ENCODE data around the gene RNF112.

The RNF112 gene

DNA sequence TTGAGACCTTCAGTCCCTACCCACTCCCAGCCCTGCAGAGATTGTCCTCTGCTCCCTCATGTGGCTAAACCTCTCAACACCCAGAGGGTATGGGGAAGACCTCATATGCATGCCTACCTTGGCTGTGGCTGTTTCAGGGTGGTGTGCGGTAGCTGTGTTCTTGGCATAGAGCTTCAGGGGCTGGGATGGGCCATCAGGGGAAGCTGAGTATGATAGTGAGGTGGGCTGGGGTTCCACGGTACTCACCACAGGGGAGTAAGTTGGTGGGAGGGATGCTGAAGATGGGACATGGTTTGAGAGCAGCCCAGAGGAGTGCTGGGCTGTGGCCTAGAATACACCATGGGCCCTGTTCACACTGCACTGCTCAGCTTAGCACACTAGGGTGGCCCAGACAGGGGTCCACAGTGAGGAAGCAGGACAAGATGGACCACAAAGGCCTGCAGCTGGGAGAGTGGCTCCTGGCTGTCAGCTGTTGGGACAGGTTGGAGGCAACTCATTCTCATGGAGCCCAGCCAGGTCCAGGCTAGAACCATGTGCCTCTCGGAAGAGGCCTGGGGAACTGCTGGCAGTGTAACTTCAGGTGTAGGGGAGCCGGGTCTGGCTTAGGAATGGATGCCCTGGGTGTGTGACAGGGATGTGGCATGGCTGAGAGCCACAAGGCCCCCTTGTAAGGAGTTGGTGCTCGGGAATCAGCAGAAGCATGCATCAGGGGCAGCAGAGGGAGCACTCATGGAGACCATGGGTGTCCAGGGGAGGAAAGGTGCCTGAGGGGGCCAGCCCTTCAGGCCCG lies 27.2 kb upstream of the RNF112 start:
- Histone ChIP-seq H3K4me3 (ENCODE audit: low read length) (no peak overlapping the region), H3K27me3 (ENCODE audit: insufficient read depth, low read length) (no peaks in the 10 kb centered on the region), H3K9ac (ENCODE audit: low read depth, low read length) (no peak overlapping the region), H3K36me3 (ENCODE audit: insufficient read depth, low read length) (peaks cover 64% of the 10 kb centered on the region), H3K9me3 (ENCODE audit: insufficient read depth, low read depth, low read length) (no peaks in the 10 kb centered on the region), H3K4me1 (ENCODE audit: insufficient read depth, low read length) (peaks cover 20% of the 10 kb centered on the region), H3K27ac (ENCODE audit: low read depth, low read length) (no peak overlapping the region)
- 94% methylated on average over 6 of the region's 6 CpGs for WGBS

DNA sequence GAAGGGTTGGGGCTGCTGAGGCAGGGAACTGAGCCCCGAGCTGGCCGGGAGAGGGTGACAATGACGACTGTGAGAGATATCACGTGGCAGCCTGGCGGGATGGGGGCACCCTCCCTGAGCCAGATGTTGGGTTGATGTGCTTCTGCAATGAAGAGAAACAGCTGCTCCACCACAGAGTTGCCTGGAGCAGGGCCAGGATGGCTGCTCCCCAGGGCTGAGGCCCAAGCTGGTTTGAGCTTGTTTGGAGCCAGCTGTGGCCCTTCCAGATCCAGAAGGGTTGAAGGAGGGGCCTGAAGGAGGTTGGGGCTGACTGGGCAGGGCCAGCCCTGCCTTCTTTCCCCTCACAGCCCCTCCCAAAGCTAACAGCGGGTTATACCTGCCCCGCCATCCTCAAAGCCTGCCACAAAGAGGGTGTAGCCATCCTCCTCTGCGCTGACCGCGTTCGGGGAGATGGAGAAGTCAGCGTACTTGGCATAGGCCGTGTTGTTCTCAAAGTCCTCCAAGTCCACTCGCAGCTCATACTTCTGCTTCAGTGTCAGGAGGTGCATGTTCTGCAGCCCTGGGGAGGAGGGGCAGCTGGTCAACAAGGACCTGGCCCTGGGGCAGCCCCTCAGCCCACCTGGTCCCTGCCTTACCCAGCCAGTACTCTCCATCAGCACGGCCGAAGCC lies 26.2 kb upstream of the RNF112 start:
- Histone ChIP-seq H3K4me3 (ENCODE audit: low read length) (no peak overlapping the region), H3K27me3 (ENCODE audit: insufficient read depth, low read length) (no peaks in the 10 kb centered on the region), H3K27ac (ENCODE audit: low read depth, low read length) (0 out of 2 replicates have a peak overlapping the region, but pooled peaks have one; percentile 30), H3K9ac (ENCODE audit: low read depth, low read length) (no peak overlapping the region), H3K9me3 (ENCODE audit: insufficient read depth, low read depth, low read length) (no peaks in the 10 kb centered on the region), H3K36me3 (ENCODE audit: insufficient read depth, low read length) (peaks cover 56% of the 10 kb centered on the region), H3K4me1 (ENCODE audit: insufficient read depth, low read length) (peaks cover 15% of the 10 kb centered on the region)
- WGBS = 92% methylated on average over 16 of the region's 16 CpGs

DNA sequence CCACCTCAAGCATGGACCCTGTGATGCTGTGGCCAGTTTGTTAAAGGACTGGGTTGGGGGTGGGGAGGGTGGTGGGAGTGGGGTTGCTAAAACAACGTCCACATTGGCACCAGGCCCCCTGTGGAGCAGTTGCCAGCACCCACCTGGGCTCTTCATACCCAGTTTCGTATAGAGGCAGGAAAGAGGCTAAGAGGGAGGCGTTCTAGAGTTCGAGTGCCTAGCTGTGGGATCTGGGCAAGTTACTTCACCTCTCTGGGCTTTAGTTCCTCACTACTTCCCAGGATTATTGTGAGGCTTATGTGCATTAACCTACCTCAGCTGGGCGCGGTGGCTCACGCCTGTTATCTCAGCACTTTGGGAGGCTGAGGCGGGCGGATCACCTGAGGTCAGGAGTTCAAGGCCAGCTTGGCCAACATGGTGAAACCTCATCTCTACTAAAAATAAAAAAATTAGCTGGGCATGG lies 25.5 kb upstream of the RNF112 start:
- no peaks in the 10 kb centered on the region for H3K9me3 ChIP-seq (ENCODE audit: insufficient read depth, low read depth, low read length)
- WGBS = 90% methylated on average over 9 of the region's 9 CpGs
- H3K4me3 ChIP-seq (ENCODE audit: low read length) = no peak overlapping the region
- H3K36me3 ChIP-seq (ENCODE audit: insufficient read depth, low read length) = peaks cover 49% of the 10 kb centered on the region
- peaks cover 15% of the 10 kb centered on the region for H3K4me1 ChIP-seq (ENCODE audit: insufficient read depth, low read length)
- H3K27me3 ChIP-seq (ENCODE audit: insufficient read depth, low read length) = no peaks in the 10 kb centered on the region
- H3K9ac ChIP-seq (ENCODE audit: low read depth, low read length) = no peak overlapping the region
- H3K27ac ChIP-seq (ENCODE audit: low read depth, low read length) = no peak overlapping the region

DNA sequence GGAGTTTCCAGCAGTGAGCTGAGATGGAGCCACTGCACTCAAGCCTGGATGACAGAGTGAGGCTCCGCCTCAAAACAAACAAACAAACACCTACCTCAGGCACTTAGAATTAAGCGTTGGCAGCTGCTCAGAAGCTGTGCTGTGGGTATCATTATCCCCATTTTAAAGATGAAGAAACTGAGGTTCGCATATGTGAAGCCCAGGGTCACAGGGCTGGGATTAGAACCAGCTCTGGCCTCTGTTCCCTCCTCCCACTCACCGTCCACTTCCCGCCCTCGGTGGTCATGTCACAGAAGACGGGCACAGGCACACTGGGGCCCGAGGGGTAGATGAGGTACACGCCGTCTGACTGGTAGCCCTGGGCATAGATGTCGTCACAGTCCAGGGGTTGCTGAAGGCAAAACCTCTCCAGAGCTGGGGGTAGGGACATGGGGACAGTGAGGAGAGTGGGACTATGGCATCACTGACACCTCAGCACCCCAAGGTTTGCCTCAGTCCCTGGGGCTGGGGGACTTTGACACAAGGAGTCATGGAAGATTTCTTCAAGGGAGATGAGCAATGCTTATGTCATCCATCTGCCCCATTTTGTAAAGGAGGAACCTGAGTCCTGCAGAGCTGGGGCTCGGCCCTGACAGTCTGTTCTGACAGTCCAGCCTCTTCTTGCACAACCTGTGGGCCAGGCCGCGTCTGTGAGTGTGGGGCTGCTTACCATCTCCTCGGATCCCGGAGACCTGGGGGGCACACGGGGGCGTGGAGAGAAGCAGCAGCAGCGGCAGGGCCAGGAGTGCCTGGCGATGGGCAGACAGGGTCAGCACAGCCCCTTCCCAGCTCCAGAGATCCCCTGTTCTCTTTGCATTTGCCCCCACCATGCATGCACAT lies 24.7 kb upstream of the RNF112 start:
- Histone ChIP-seq H3K36me3 (ENCODE audit: insufficient read depth, low read length) (peaks cover 42% of the 10 kb centered on the region), H3K27me3 (ENCODE audit: insufficient read depth, low read length) (no peaks in the 10 kb centered on the region), H3K9ac (ENCODE audit: low read depth, low read length) (no peak overlapping the region), H3K4me3 (ENCODE audit: low read length) (peak overlapping the region; percentile 25; the same call in 1 of the 2 replicates), H3K4me1 (ENCODE audit: insufficient read depth, low read length) (peaks cover 15% of the 10 kb centered on the region), H3K27ac (ENCODE audit: low read depth, low read length) (peak overlapping the region; percentile 57; the same call in 1 of the 2 replicates), H3K9me3 (ENCODE audit: insufficient read depth, low read depth, low read length) (no peaks in the 10 kb centered on the region)
- WGBS = 63% methylated on average over 20 of the region's 20 CpGs

DNA sequence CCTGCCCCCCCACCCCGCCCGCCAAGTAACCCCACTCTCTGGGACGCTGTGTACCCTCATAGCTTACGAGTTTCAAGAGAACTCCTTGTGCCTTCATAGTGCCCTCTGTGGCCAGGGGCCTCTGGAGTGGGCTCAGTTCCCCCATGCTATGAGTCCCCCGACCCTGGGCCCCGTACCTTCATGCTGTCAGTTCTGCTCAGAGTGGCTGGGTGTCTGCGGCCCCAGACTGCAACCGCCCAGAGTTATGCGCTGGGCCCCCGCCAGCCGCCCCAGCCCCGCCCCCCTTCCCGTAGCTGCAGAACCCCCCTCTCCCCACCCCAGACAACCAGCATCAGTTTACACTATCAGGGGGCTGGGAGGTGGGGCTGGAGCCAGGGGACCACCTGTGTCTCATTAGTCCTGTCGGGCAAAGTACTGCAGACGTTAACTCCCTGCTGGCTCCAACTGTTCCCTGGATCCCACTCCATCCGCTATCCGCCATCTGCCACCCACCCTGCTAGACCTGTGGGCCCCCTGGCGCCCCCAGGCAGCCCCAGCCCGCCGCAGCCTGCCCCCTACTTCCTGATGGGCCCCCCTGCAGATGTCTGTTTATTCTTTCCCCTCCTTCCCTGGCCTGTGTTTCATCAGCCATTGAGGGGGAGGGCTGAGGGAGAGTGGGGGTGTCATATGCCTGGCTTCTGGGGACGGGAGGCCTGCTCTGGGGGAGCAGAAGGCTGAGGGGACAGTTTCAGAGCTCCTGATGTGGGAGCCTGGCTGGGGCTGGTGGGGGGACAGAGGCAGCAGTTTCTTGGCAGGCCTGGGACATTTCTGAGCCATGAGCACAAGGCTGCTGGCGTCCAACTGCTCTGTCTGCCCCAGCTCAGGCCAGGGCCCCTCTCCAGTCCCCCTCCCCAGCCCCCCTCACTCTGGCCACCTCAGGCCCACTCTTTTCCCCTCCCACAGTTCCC lies 23.8 kb upstream of the RNF112 start, which contains the start of gene MFAP4:
Gene MFAP4 (minus strand): TSS at position 217 of the 947 bp plus-strand sequence. CDS start 35 bp downstream, at position 182.
- 12% methylated on average over 18 of the region's 22 CpGs for WGBS
- Histone ChIP-seq H3K4me3 (ENCODE audit: low read length) (peak within 1 kb of the TSS; percentile 25; the same call in 1 of the 2 replicates), H3K9me3 (ENCODE audit: insufficient read depth, low read depth, low read length) (no peaks in the 10 kb centered on the region), H3K9ac (ENCODE audit: low read depth, low read length) (peak within 1 kb of the TSS; percentile 30; the same call in 1 of the 2 replicates), H3K36me3 (ENCODE audit: insufficient read depth, low read length) (peaks cover 34% of the 10 kb centered on the region), H3K27me3 (ENCODE audit: insufficient read depth, low read length) (no peaks in the 10 kb centered on the region), H3K27ac (ENCODE audit: low read depth, low read length) (peak within 1 kb of the TSS; percentile 76), H3K4me1 (ENCODE audit: insufficient read depth, low read length) (peaks cover 19% of the 10 kb centered on the region)

DNA sequence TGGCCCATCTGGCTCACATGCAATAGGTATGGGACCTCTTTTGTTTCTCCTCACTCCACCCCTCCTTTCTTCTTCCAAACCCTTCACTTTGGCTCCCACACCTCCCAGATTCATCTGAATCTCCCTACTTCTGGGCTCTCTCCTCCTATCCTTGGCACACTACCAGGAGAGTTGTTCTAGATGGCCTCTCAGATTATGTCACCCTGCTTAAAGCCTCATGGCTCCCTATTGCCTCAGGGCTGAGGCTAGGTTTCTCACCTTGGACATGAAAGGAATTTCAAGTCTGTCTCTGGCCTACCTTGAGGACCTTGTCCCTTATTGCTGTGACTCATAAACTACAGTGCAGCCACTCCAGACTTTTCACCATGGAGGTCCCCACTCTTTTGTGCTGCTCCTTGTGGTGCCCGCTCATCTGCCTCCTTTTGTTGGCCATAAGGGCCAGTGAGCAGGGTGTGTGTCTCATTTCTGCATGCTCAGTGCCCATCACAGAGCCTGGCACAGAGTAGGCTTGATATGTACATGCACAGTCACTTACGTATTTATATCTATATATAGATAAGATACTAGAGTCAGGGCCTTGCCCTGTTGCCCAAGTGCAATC lies 23.0 kb upstream of the RNF112 start:
- peaks cover 19% of the 10 kb centered on the region for H3K4me1 ChIP-seq (ENCODE audit: insufficient read depth, low read length)
- peak overlapping the region; percentile 76; the same call in 1 of the 2 replicates for H3K27ac ChIP-seq (ENCODE audit: low read depth, low read length)
- H3K27me3 ChIP-seq (ENCODE audit: insufficient read depth, low read length) = no peaks in the 10 kb centered on the region
- H3K9ac ChIP-seq (ENCODE audit: low read depth, low read length) = no peak overlapping the region; the same call in 1 of the 2 replicates
- H3K4me3 ChIP-seq (ENCODE audit: low read length) = no peak overlapping the region
- H3K9me3 ChIP-seq (ENCODE audit: insufficient read depth, low read depth, low read length) = no peaks in the 10 kb centered on the region
- WGBS = 89% methylated on average over 1 of the region's 2 CpGs
- H3K36me3 ChIP-seq (ENCODE audit: insufficient read depth, low read length) = peaks cover 26% of the 10 kb centered on the region

DNA sequence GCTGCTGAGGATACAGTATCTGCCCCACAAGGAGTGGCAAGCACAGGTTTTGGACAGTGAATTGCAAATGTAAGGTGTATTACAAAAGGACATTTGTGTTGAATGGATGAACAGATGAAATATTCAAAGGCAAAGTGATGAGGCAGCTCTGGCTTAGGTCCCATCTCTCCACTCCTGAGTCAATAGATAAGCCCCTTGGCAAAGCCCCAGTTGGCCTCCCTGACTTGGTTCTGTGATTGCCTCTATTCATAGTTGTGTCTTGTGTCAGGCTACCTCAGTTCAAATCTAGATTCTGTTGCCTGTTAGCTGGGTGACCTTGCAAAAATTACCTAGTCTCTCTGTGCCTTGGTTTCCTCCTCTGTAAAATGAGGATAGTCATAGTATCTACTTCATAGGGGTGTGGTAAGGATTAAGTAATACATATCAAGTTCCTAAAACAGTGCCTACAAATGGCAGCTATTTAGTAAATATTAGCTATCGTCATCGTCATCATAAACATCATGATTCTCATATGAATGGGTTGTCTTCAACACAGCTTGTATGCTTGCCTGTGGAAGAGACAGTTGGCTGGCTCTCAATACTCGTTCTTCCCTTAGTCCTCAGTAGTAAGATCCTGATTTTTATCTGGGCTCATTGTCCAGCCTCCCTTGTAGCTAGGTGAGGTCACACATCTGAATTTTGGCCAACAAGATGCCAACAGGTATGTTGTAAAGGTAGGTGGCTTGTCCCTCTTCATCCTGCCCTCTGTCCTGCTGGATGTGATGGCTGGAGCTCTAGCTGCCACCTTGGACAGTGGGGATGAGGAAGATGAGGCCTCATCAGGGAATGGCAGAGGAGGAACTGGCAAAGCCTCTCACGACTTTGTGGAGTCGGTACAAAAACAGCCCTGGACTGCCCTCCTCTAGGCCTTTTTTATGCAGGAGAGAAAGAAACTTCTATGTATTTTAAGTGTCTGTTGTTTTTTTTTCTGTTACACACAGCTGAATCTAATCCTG lies 21.9 kb upstream of the RNF112 start:
- 93% methylated on average over 5 of the region's 5 CpGs for WGBS
- Histone ChIP-seq H3K27ac (ENCODE audit: low read depth, low read length) (no peak overlapping the region), H3K4me3 (ENCODE audit: low read length) (no peak overlapping the region), H3K27me3 (ENCODE audit: insufficient read depth, low read length) (no peaks in the 10 kb centered on the region), H3K9ac (ENCODE audit: low read depth, low read length) (no peak overlapping the region), H3K36me3 (ENCODE audit: insufficient read depth, low read length) (peaks cover 16% of the 10 kb centered on the region), H3K9me3 (ENCODE audit: insufficient read depth, low read depth, low read length) (no peaks in the 10 kb centered on the region), H3K4me1 (ENCODE audit: insufficient read depth, low read length) (peaks cover 19% of the 10 kb centered on the region)

DNA sequence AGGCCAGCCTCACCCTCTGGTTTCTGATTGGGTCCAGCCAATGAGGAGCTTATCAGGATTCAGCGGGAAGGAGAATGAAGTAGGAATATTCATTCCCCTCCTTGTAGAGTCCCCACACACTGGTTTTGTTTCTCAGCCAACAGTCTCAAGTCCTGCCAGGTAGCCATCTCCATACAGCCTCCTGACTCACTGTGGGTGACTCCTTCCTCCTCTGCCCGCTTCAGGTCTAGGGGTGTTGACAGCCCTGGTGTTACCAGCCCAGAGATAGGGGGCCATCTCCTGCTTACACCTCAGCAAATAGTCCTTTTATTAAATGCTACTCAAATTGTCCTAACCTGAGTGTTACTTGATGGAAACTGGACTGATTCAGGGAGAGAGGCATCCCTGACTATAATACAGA lies 20.1 kb upstream of the RNF112 start:
- Histone ChIP-seq H3K36me3 (ENCODE audit: insufficient read depth, low read length) (no peaks in the 10 kb centered on the region), H3K4me1 (ENCODE audit: insufficient read depth, low read length) (peaks cover 19% of the 10 kb centered on the region)

DNA sequence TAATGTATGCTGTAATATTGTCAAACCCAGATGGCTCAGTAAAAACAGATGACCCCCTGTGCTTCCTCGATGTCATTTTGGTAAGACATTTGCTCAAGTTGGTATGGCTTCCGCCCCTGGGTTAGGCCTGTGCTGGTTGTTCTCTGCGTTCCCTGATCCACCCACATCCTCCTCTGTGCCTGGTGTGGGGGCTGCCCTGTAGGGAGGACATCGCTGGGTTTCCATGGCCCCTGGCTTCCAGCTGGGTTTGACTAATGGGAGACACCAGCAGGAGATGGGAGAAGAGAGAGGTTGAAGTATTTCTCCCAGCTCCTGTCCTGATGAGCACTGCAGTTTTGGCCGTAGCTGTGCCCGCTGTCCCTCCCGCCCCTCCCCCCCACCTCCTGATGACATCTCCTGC lies 19.6 kb upstream of the RNF112 start:
- H3K4me1 ChIP-seq (ENCODE audit: insufficient read depth, low read length) = peaks cover 17% of the 10 kb centered on the region
- no peak overlapping the region for H3K4me3 ChIP-seq (ENCODE audit: low read length)
- no peak overlapping the region for H3K9ac ChIP-seq (ENCODE audit: low read depth, low read length)
- 73% methylated on average over 7 of the region's 7 CpGs for WGBS
- no peaks in the 10 kb centered on the region for H3K27me3 ChIP-seq (ENCODE audit: insufficient read depth, low read length)
- H3K27ac ChIP-seq (ENCODE audit: low read depth, low read length) = no peak overlapping the region
- H3K36me3 ChIP-seq (ENCODE audit: insufficient read depth, low read length) = no peaks in the 10 kb centered on the region
- no peaks in the 10 kb centered on the region for H3K9me3 ChIP-seq (ENCODE audit: insufficient read depth, low read depth, low read length)

More for the DNA sequence above, 20.1 kb upstream of the RNF112 start:
- H3K27me3 ChIP-seq (ENCODE audit: insufficient read depth, low read length) = no peaks in the 10 kb centered on the region
- H3K4me3 ChIP-seq (ENCODE audit: low read length) = no peak overlapping the region
- 80% methylated on average over 2 of the region's 2 CpGs for WGBS
- H3K27ac ChIP-seq (ENCODE audit: low read depth, low read length) = no peak overlapping the region
- H3K9me3 ChIP-seq (ENCODE audit: insufficient read depth, low read depth, low read length) = no peaks in the 10 kb centered on the region
- H3K9ac ChIP-seq (ENCODE audit: low read depth, low read length) = no peak overlapping the region
